Cardiac fibroblast (primary cell): ENCODE data around the gene STK17A.
"Not testable (repeated sequence)": the region's sequence is repeated elsewhere in the genome, so short reads cannot be mapped to it uniquely, and the experiment has no call there.

ENCODE experiments used
- DNase-seq, 2 donors: peaks; one replicate each; pipeline versions ENCODE4 v3.0.0 to v3.0.0-alpha.2; 2010; ENCODE audit warnings: low read depth in 2 of 2
- H3K4me3 ChIP-seq, 2 donors: replicated peaks in 1 of 2; 1 replicate in 1 of 2; 2 replicates in 1 of 2; pipeline ENCODE4 v1.5.1; 2011; ENCODE audit warnings: low read depth in 2 of 2, low read length in 2 of 2, mild to moderate bottlenecking in 2 of 2, moderate library complexity in 1 of 2
- CTCF ChIP-seq: IDR thresholded peaks from one replicate; pipeline ENCODE4 v1.5.1; 2011; ENCODE audit warnings: low read depth, mild to moderate bottlenecking, low read length, inconsistent platforms

The STK17A gene

GRCh38 chr7:43664681-43665080, 81.8 kb downstream of the STK17A start:
- no peak overlapping the region for H3K4me3 ChIP-seq
- no peak for TF ChIP-seq CTCF
- DNase-seq: no peak

- TF ChIP-seq CTCF: no peak
- DNase-seq: peak; percentile 41 to 74
- H3K4me3 ChIP-seq: no peak overlapping the region
Measured at GRCh38 chr7:43666938-43667337, 84.0 kb downstream of the STK17A start.

- no peak for DNase-seq
- no peak for TF ChIP-seq CTCF
Measured at GRCh38 chr7:43668035-43668434, 85.1 kb downstream of the STK17A start.

GRCh38 chr7:43669286-43670081, 86.6 kb downstream of the STK17A start:
- no peak overlapping the region for H3K4me3 ChIP-seq
- TF ChIP-seq CTCF: no peak
- DNase-seq: peak; percentile 7 to 44

More at GRCh38 chr7:43668035-43668434, 85.1 kb downstream of the STK17A start:
- no peak overlapping the region for H3K4me3 ChIP-seq

GRCh38 chr7:43671521-43671920, 88.6 kb downstream of the STK17A start:
- H3K4me3 ChIP-seq: no peak overlapping the region
- peak; percentile 7 to 24 for DNase-seq
- TF ChIP-seq CTCF: no peak

GRCh38 chr7:43673243-43673976, 90.5 kb downstream of the STK17A start:
- not testable (repeated sequence) for H3K4me3 ChIP-seq
- peak; percentile 21 to 37 for DNase-seq
